Upper lobe of right lung (tissue), 1 donor: ENCODE results near the gene TRIM49C. TPM values are rescaled to one million over a fixed set of nuclear protein-coding genes. Genes with fewer than 3 reads are reported as not detected.
"Not testable (repeated sequence)": the region's sequence is repeated elsewhere in the genome, so short reads cannot be mapped to it uniquely, and the experiment has no call there.

ENCODE experiments used
- ATAC-seq: fragments of 200-7000 bp; cut with Tn5 transposase; one replicate; pipeline ENCODE4 v1.9.1; 2020; ENCODE audit warnings: mild to moderate bottlenecking, moderate library complexity
- DNase-seq: peaks from one replicate; pipeline ENCODE4 v3.0.0-alpha.2; 2020
- H3K27ac ChIP-seq: fragments of 200-600 bp; one replicate; pipeline ENCODE4 v1.8.0; 2022
- H3K27me3 ChIP-seq: fragments of 200-600 bp; one replicate; pipeline ENCODE4 v1.8.0; 2022; ENCODE audit warnings: mild to moderate bottlenecking
- H3K36me3 ChIP-seq: fragments of 200-600 bp; one replicate; pipeline ENCODE4 v1.8.0; 2022
- H3K4me1 ChIP-seq: fragments of 200-600 bp; one replicate; pipeline ENCODE4 v1.8.0; 2022
- H3K4me3 ChIP-seq: fragments of 200-600 bp; one replicate; pipeline ENCODE4 v1.8.0; 2022; ENCODE audit warnings: mild to moderate bottlenecking
- H3K9me3 ChIP-seq: fragments of 200-600 bp; one replicate; pipeline ENCODE4 v1.8.0; 2022
- intact Hi-C: fragments of 100-400 bp; cut with DNase I; formaldehyde crosslinking; loops from one replicate; pipeline ENCODE4 v1.11.0; 2022
- long read RNA-seq: library from polyadenylated mRNA; unstranded; transcript quantifications from one replicate; pipeline ENCODE4 v2.0.0, GENCODE V29; 2021
- total RNA-seq: library from RNA; stranded (reverse); fragmentation: NEBNext Ultra II Directional; extraction: Animal tissue kit (Norgen Biotek cat#: 25700); gene quantifications from one replicate; pipeline ENCODE4 v1.2.1, GENCODE V29; 2021
- donor health status: DM: no; HTN: yes; CAD: no; lungs with severe emphysema.

The TRIM49C gene, protein sequence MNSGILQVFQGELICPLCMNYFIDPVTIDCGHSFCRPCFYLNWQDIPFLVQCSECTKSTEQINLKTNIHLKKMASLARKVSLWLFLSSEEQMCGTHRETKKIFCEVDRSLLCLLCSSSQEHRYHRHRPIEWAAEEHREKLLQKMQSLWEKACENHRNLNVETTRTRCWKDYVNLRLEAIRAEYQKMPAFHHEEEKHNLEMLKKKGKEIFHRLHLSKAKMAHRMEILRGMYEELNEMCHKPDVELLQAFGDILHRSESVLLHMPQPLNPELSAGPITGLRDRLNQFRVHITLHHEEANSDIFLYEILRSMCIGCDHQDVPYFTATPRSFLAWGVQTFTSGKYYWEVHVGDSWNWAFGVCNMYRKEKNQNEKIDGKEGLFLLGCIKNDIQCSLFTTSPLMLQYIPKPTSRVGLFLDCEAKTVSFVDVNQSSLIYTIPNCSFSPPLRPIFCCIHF
- total RNA-seq = not detected
- long read RNA-seq = 0 reads

DNA sequence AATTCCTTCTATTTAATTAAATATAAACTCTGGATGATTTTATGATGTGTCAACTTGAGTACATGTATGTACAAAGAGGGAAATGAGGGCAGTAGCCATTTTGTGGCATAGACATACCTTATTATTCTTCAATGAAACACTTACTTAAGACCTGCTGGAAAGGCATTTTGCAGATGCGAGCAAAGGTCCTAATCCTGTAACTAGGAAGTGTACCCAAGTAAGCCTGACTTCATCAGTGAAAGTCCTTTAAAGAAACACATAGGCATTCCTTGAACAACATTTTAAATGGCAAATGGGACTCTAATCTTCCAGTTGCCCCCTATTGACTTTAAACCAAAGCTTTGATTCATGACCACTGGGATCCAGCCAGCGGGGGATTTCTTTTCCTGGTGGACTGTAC, at the start of gene TRIM49C:
Gene TRIM49C, plus strand, starts transcription at position 301 of the 400 bp plus-strand sequence. CDS start 4,106 bp downstream, outside the sequence.
- H3K27ac ChIP-seq, intact Hi-C loops, H3K4me1 ChIP-seq, DNase-seq, H3K27me3 ChIP-seq, H3K36me3 ChIP-seq, H3K4me3 ChIP-seq, ATAC-seq, H3K9me3 ChIP-seq: not testable (repeated sequence)

DNA sequence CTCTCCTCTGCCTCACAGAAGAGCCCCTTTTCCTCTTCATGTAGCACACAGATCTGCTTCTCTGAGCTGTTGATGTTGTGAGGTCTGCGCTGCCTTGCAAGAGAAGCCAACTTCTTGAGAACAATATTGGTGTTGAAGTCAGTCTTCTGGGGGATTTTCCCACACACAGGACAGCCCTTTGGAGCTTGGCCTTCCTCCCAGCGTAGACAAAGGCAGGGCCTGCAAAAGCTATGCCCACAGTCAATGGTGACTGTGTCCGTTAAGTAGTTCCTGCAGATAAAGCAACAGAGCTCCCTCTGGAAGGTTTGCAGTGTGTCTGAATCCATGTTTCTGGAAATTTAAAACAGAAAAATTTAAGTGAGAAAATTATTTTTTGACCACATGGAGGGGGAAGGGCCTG, 6.7 kb upstream of the TRIM49C start:
- H3K27ac ChIP-seq, H3K9me3 ChIP-seq, ATAC-seq, H3K4me3 ChIP-seq, H3K27me3 ChIP-seq, intact Hi-C loops, H3K36me3 ChIP-seq, H3K4me1 ChIP-seq, DNase-seq: not testable (repeated sequence)

DNA sequence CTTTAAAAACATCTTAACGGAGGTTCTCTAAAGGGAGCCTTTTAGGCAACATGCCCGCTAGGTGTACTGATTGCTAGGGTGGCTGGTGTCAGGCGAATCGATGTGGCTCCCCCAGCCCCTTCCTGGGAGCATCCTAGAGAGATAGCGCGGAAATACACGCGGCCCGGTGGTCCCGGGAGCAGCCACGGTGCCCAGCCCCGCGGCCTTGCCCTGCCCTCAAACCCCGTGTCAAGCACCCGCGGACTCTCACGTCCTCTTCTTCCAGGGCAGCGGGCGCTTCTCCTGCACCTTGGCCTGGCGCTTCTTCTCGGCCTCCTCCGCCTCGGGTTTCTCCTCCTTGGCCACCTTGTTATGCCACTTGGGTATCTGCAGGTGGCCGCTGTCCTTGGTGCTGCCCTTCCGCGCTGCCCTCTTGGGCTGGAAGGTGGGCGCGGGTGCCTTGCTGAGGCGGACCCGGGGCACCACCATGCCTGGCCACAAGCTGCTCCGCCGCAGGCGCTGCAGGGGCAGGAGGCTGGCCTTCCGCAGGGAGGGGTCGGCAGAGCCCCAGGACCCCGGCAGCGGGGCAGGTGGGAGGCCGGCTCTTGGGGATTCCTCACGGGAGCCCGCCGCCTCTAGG, 20.8 kb downstream of the TRIM49C start:
- H3K27me3 ChIP-seq, H3K9me3 ChIP-seq, H3K27ac ChIP-seq, H3K4me1 ChIP-seq, H3K36me3 ChIP-seq, ATAC-seq, H3K4me3 ChIP-seq, intact Hi-C loops: not testable (repeated sequence)
- peak; percentile 26 for DNase-seq

DNA sequence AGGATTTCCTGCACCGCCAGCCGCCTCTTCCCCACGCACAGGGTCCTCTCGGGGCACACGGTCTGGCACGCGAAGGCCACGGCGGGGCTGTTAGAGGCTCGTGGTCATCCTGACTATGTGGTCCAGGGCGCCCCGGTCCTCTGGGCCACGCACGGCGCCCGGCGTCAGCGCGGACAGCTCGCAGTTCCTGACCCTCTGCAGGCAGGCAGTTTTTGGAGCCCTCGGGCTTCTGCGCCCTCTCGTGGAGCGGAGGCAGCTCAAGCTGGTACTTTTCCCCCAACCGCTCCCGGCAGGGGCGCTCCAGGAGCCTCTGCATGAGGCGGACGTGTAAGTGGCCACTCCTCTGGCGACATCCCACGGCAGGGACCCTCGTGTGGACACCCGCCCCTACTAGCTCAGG, 21.4 kb downstream of the TRIM49C start:
- ATAC-seq, DNase-seq, H3K36me3 ChIP-seq, H3K9me3 ChIP-seq, H3K27me3 ChIP-seq, H3K4me3 ChIP-seq, H3K27ac ChIP-seq, H3K4me1 ChIP-seq, intact Hi-C loops: not testable (repeated sequence)

DNA sequence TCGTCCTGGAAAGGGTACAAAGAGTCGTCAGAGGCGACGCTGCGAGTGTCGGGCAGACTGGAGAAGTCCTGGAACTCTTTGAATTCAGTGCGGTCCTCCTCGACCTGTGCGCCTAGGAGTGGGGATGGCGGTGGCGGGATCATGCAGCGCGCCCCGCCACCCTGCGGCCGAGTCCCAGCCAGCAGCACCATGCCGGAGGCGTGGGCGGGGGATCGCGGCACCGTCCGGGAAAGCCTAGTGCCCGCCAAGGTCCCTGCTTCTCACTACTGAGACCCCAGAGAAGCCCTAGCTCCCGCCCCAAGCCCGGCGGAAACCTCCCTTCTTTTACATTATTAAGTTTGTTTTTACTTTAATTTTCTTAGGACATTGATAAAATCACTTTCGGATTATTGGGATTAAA, 22.6 kb downstream of the TRIM49C start:
- not testable (repeated sequence) for ATAC-seq

DNA sequence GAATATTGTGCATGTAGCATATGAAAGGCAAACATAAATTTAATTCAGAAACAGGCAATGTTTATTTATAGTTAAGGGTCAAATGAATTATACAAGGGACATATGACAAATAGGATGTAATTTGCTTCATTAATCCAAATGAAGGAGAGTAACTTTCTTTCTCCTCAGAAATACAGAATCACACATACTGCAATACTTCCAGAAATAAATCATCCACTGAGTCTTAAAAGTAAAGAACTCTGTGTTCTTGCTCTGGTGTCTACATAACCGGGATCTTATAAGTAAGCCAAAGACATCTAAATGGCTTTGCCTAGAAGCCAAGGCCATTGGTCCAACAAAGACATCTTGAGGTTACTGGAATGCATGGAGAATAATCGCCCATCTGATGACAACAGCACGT, 54.7 kb downstream of the TRIM49C start, which contains the start of gene UBTFL1:
Gene UBTFL1, plus strand, starts transcription at position 301 of the 400 bp plus-strand sequence. Its CDS starts 0 bp downstream, at position 301.
- ATAC-seq, H3K4me1 ChIP-seq, H3K36me3 ChIP-seq, DNase-seq, H3K27ac ChIP-seq, H3K27me3 ChIP-seq, H3K9me3 ChIP-seq, intact Hi-C loops, H3K4me3 ChIP-seq: not testable (repeated sequence)

More for the DNA sequence above, 22.6 kb downstream of the TRIM49C start:
- DNase-seq, H3K4me1 ChIP-seq, H3K27ac ChIP-seq, H3K9me3 ChIP-seq, H3K36me3 ChIP-seq, H3K27me3 ChIP-seq, H3K4me3 ChIP-seq, intact Hi-C loops: not testable (repeated sequence)

DNA sequence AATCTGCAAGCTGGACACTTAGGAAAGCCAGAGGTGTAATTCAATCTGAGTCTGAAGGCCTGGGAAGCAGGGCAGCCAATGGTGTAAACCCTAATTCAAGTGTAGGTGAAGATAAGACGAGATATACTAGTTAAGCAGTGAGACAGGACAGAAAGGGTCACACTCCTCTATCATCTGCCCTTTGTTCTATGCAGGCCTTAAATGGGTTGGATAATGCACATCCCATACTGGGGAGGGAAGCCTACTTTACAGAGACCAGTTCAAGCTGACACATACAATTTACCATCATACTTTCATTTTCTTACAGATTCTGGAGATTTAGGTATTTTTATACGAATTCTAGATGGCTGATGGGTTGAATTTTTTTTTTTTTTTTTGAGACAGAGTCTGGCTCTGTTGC, 57.8 kb downstream of the TRIM49C start:
- DNase-seq, H3K9me3 ChIP-seq, H3K27me3 ChIP-seq, H3K4me1 ChIP-seq, H3K27ac ChIP-seq, intact Hi-C loops, ATAC-seq, H3K36me3 ChIP-seq, H3K4me3 ChIP-seq: not testable (repeated sequence)

Other genes with a start within 250 kb of the TRIM49C start
- gene TRIM49, start 222.5 kb upstream of the TRIM49C start, total RNA-seq = not detected
- not detected for gene TRIM64B, start 152.6 kb upstream of the TRIM49C start, total RNA-seq
- gene TRIM49D1, start 108.9 kb upstream of the TRIM49C start, total RNA-seq = not detected
- gene TRIM49D2, start 107.0 kb upstream of the TRIM49C start, total RNA-seq = not detected
- not detected for gene TRIM64, start 65.1 kb upstream of the TRIM49C start, total RNA-seq
- not detected for gene UBTFL1, start 54.8 kb downstream of the TRIM49C start, total RNA-seq
- gene NAALAD2, start 103.6 kb downstream of the TRIM49C start, total RNA-seq = 2.6 TPM
- gene CHORDC1, start 191.9 kb downstream of the TRIM49C start, total RNA-seq = 30.7 TPM